ENCODE data around the gene CAPN9. TPM values are rescaled to one million over a fixed set of nuclear protein-coding genes. Genes with fewer than 3 reads are reported as not detected.
A peak's percentile ranks its signal among the peaks of the same experiment; 100 is the strongest.

Gene CAPN9
- total RNA-seq, 2 donors from 2014 or later = not detected

DNA sequence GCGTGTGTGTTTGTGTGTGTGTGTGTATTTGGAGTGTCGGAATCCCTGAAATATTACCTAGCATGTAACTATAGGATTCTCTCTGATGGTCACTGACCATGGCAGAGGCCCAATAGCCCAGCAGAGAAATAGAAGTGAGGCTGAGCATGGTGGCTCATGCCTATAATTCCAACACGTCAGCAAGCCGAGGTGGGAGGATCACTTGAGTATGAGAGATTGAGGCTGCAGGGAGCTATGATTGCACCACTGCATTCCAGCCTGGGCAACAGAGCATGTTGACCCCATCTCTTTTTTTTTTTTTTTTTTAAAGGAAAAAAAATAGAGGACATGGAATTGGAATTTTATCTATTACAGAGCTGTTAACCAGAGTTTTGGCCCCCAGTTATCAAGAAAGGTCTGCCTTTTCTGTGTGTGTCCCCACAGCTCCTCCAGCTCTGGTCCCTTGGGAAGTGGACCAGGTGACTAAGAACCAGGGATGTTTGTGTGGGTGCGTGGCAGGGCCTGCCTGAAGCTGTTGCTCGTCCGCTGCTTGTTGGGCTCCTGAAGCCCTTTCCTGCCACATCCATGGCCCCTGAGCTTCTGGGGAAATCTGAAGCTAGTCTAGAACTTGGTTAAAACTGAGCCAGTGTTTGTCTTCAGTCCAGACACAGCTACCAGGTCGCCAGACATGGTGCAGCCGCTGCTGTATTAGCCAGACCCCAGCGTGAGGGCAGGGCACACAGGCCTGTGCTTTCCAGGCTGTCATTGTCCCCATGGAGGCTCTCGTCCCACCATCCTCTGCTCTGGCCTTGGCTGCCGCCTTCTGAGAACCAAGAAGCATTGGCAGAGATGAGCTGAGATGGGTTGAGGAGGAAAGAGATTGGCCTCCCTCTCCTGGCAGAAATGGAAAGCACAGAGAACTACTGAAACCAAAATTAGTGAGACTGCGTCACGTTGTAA is 25.5 kb downstream of the CAPN9 start:
- TF ChIP-seq, protein P1, sequence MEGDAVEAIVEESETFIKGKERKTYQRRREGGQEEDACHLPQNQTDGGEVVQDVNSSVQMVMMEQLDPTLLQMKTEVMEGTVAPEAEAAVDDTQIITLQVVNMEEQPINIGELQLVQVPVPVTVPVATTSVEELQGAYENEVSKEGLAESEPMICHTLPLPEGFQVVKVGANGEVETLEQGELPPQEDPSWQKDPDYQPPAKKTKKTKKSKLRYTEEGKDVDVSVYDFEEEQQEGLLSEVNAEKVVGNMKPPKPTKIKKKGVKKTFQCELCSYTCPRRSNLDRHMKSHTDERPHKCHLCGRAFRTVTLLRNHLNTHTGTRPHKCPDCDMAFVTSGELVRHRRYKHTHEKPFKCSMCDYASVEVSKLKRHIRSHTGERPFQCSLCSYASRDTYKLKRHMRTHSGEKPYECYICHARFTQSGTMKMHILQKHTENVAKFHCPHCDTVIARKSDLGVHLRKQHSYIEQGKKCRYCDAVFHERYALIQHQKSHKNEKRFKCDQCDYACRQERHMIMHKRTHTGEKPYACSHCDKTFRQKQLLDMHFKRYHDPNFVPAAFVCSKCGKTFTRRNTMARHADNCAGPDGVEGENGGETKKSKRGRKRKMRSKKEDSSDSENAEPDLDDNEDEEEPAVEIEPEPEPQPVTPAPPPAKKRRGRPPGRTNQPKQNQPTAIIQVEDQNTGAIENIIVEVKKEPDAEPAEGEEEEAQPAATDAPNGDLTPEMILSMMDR (IDR thresholded peaks at IDR 0.05) = peak; percentile 60 to 79
- Histone ChIP-seq H3K36me3 (no peaks in the 10 kb centered on the region), H3K4me3 (no peak overlapping the region), H3K27ac (peak overlapping the region; percentile 50 to 83), H3K27me3 (no peaks in the 10 kb centered on the region), H3K9me3 (no peaks in the 10 kb centered on the region), H3K4me1 (peaks cover 0 to 27% of the 10 kb centered on the region in 2 donors)
- peak; percentile 69 for DNase-seq (ENCODE audit: low spot score)

DNA sequence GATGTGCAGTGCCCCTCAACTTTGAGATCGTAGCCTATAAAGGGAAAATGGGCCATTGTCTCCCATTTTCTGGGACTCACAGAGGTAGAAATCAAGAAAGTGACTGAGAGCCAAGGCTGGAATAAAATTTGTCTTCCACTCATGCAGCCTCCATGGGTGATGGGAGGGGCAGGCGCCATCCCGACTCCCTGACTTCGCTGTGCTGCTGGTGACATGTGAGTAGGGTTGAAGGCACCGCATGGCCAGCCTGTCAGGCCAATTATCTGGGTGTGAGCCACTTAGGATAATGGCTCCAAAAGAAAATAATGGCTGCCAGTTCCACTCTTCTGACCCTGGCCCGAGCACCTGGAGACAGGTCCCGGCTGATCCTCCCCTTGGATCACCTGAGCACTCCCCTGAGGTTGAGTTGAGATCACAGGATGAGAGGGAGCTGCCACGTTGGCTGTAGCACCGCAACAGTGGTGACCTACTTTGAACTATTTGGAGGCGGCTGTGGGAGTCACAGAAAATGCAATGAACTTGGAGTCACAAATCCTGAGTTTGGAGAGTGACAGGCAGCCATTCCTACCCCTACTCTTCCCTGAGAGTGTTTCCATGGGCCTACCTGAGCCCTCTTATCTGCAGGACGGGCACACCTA is 26.3 kb downstream of the CAPN9 start:
- H3K4me1 ChIP-seq = peaks cover 0 to 27% of the 10 kb centered on the region in 2 donors
- TF ChIP-seq, protein P1 (IDR thresholded peaks at IDR 0.05) = no peak
- DNase-seq (ENCODE audit: low spot score) = no peak
- no peaks in the 10 kb centered on the region for H3K9me3 ChIP-seq
- H3K27me3 ChIP-seq = no peaks in the 10 kb centered on the region
- H3K27ac ChIP-seq = peak overlapping the region; percentile 50 to 83
- H3K4me3 ChIP-seq = no peak overlapping the region
- H3K36me3 ChIP-seq = no peaks in the 10 kb centered on the region

- Histone ChIP-seq H3K36me3 (no peaks in the 10 kb centered on the region), H3K4me3 (no peak overlapping the region), H3K9me3 (no peaks in the 10 kb centered on the region), H3K27ac (no peak overlapping the region), H3K27me3 (no peaks in the 10 kb centered on the region), H3K4me1 (no peaks in the 10 kb centered on the region)
- TF ChIP-seq, protein P1 (IDR thresholded peaks at IDR 0.05) = no peak
- DNase-seq (ENCODE audit: low spot score) = no peak
Measured at GRCh38 chr1:230778916-230779590, 31.9 kb downstream of the CAPN9 start.

DNA sequence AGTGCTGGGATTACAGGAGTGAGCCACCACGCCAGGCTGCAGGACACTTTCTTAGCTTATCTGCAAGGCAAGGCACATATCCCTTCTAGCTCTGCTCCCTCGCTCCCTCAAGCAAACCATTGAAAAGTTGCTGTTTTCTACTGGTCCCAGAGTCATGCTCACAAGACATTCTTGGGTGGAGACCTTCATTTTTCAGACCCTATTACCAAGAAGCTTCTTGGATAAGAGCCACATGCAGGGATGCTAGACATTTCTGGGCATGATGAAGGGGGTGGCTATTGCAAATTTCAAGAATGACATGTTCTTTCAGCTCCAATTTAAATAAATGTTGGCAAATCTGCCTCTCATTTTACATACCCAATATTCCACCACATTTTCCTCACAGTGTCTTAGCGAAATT is 33.9 kb downstream of the CAPN9 start:
- no peaks in the 10 kb centered on the region for H3K27me3 ChIP-seq
- no peak for DNase-seq (ENCODE audit: low spot score)
- H3K9me3 ChIP-seq = no peaks in the 10 kb centered on the region
- H3K4me3 ChIP-seq = no peak overlapping the region
- no peaks in the 10 kb centered on the region for H3K36me3 ChIP-seq
- H3K4me1 ChIP-seq = no peaks in the 10 kb centered on the region
- H3K27ac ChIP-seq = no peak overlapping the region
- TF ChIP-seq, protein P1 (IDR thresholded peaks at IDR 0.05) = no peak

DNA sequence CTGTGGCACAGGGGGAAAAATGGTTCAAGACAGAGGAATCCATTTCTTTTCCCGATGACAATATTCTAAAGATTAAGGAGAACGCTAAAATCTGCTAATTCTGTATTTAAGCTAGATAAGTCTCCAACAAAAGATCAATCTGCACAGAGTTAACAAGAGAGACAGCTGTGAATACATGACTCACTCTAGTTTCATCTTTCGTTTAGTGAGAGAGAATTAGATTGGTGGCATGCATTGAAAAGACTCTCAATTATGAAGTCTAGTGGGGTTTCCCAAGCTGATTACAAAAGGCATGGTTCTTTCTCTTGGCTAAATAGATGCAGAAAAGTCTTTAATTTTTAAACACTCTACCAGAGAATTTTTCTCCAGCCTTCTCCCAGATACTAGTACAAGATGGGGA is 34.4 kb downstream of the CAPN9 start:
- Histone ChIP-seq H3K27ac (no peak overlapping the region), H3K4me3 (no peak overlapping the region), H3K9me3 (no peaks in the 10 kb centered on the region), H3K4me1 (no peaks in the 10 kb centered on the region), H3K36me3 (no peaks in the 10 kb centered on the region), H3K27me3 (no peaks in the 10 kb centered on the region)
- no peak for DNase-seq (ENCODE audit: low spot score)
- TF ChIP-seq, protein P1 (IDR thresholded peaks at IDR 0.05) = no peak
